H9 (cell line): Measurements from ENCODE around the gene SLC16A7. TPM values are rescaled to one million over a fixed set of nuclear protein-coding genes. Genes with fewer than 3 reads are reported as not detected.

Experiments used
- DNase-seq: peaks from one replicate; pipeline ENCODE4 v3.0.0-alpha.2; 2017
- H2AFZ ChIP-seq: one replicate; pipeline ENCODE4 v1.6.1; 2013; ENCODE audit warnings: mild to moderate bottlenecking, low read length, control low read depth, moderate library complexity
- H2AK5ac ChIP-seq: 2 replicates; pipeline ENCODE4 v1.6.1; 2013; ENCODE audit warnings: low read length, control low read depth, mixed read lengths; ENCODE audit not compliant: insufficient read length
- H2BK120ac ChIP-seq: one replicate; pipeline ENCODE4 v1.6.1; 2013; ENCODE audit warnings: low read depth, mild to moderate bottlenecking, low read length, control low read depth, inconsistent platforms; ENCODE audit not compliant: poor library complexity, severe bottlenecking
- H2BK12ac ChIP-seq: 2 replicates; pipeline ENCODE4 v1.6.1; 2013; ENCODE audit warnings: low read length, control low read depth, mixed read lengths, low read depth; ENCODE audit not compliant: insufficient read length
- H2BK15ac ChIP-seq: 2 replicates; pipeline ENCODE4 v1.6.1; 2013; ENCODE audit warnings: low read depth, low read length, control low read depth
- H2BK20ac ChIP-seq: one replicate; pipeline ENCODE4 v1.6.1; 2013; ENCODE audit warnings: low read depth, mild to moderate bottlenecking, low read length, control low read depth, inconsistent platforms; ENCODE audit not compliant: poor library complexity, severe bottlenecking
- H2BK5ac ChIP-seq: 2 replicates; pipeline ENCODE4 v1.6.1; 2013; ENCODE audit warnings: low read length, control low read depth, mixed read lengths; ENCODE audit not compliant: insufficient read length
- H3K14ac ChIP-seq: 2 replicates; pipeline ENCODE4 v1.6.1; 2013; ENCODE audit warnings: low read length, control low read depth; ENCODE audit not compliant: insufficient read depth
- H3K18ac ChIP-seq: 2 replicates; pipeline ENCODE4 v1.6.1; 2013; ENCODE audit warnings: low read depth, mild to moderate bottlenecking, mixed read lengths, low read length, control low read depth; ENCODE audit not compliant: insufficient read length
- H3K23ac ChIP-seq: 2 replicates; pipeline ENCODE4 v1.6.1; 2013; ENCODE audit warnings: low read length, control low read depth, mixed read lengths, low read depth; ENCODE audit not compliant: insufficient read length
- H3K23me2 ChIP-seq: 2 replicates; pipeline ENCODE4 v1.6.1; 2013; ENCODE audit warnings: low read depth, mild to moderate bottlenecking, mixed read lengths, low read length, control low read depth; ENCODE audit not compliant: insufficient read length, poor library complexity, severe bottlenecking
- H3K27ac ChIP-seq: 2 replicates; pipeline ENCODE4 v1.5.1; 2013; ENCODE audit warnings: low read length, control low read depth, mixed read lengths, low read depth; ENCODE audit not compliant: insufficient read length
- H3K27me3 ChIP-seq: 2 replicates; pipeline ENCODE4 v1.6.1; 2013; ENCODE audit warnings: low read length, control low read depth, inconsistent platforms; ENCODE audit not compliant: insufficient read depth
- H3K4ac ChIP-seq: 2 replicates; pipeline ENCODE4 v1.6.1; 2013; ENCODE audit warnings: low read depth, mild to moderate bottlenecking, control low read depth, inconsistent platforms, low read length, moderate library complexity
- H3K4me1 ChIP-seq: 2 replicates; pipeline ENCODE4 v1.6.1; 2013; ENCODE audit warnings: low read length, control low read depth, inconsistent platforms; ENCODE audit not compliant: insufficient read depth
- H3K4me2 ChIP-seq: 2 replicates; pipeline ENCODE4 v1.6.1; 2013; ENCODE audit warnings: low read length, control low read depth, mixed read lengths; ENCODE audit not compliant: insufficient read length, insufficient read depth
- H3K56ac ChIP-seq: 2 replicates; pipeline ENCODE4 v1.6.1; 2013; ENCODE audit warnings: low read depth, mild to moderate bottlenecking, mixed read lengths, low read length, control low read depth; ENCODE audit not compliant: insufficient read length
- H3K79me1 ChIP-seq: 2 replicates; pipeline ENCODE4 v1.6.1; 2013; ENCODE audit warnings: low read depth, mild to moderate bottlenecking, moderate library complexity, low read length, control low read depth, inconsistent platforms; ENCODE audit not compliant: insufficient read depth, poor library complexity, severe bottlenecking
- H3K79me2 ChIP-seq: 2 replicates; pipeline ENCODE4 v1.6.1; 2013; ENCODE audit warnings: low read length, control low read depth, inconsistent platforms; ENCODE audit not compliant: insufficient read depth
- H3K9ac ChIP-seq: 2 replicates; pipeline ENCODE4 v1.6.1; 2013; ENCODE audit warnings: low read length, control low read depth, mixed read lengths; ENCODE audit not compliant: insufficient read length; ENCODE audit errors: extremely low read depth
- H3K9me3 ChIP-seq: one replicate; pipeline ENCODE4 v1.6.1; 2013; ENCODE audit warnings: low read depth, low read length, inconsistent platforms; ENCODE audit not compliant: control insufficient read depth
- H3T11ph ChIP-seq: one replicate; pipeline ENCODE4 v1.6.1; 2013; ENCODE audit warnings: mild to moderate bottlenecking, low read length, control low read depth, inconsistent platforms
- H4K20me1 ChIP-seq: one replicate; pipeline ENCODE4 v1.6.1; 2013; ENCODE audit not compliant: control insufficient read depth, insufficient read length, insufficient read depth
- H4K5ac ChIP-seq: 2 replicates; pipeline ENCODE4 v1.6.1; 2013; ENCODE audit warnings: low read depth, mild to moderate bottlenecking, mixed read lengths, low read length, control low read depth; ENCODE audit not compliant: insufficient read length
- H4K8ac ChIP-seq: replicated peaks from 2 replicates; pipeline ENCODE4 v1.6.1; 2013; ENCODE audit warnings: low read length, control low read depth, mixed read lengths, low read depth; ENCODE audit not compliant: insufficient read length
- H4K91ac ChIP-seq: 2 replicates; pipeline ENCODE4 v1.6.1; 2013; ENCODE audit warnings: low read depth, mild to moderate bottlenecking, moderate library complexity, mixed read lengths, low read length, control low read depth; ENCODE audit not compliant: insufficient read length
- H3K27ac Mint-ChIP-seq, 3 experiments: 2 replicates in 2 of 3; 3 replicates in 1 of 3; pipeline ENCODE4 v1.8.0; 2020 to 2021; ENCODE audit warnings: mixed read lengths in 3 of 3, mild to moderate bottlenecking in 1 of 3, moderate library complexity in 1 of 3
- H3K27me3 Mint-ChIP-seq: 2 replicates; pipeline ENCODE4 v1.8.0; 2021; ENCODE audit warnings: low read depth, mild to moderate bottlenecking, moderate library complexity, mixed read lengths
- H3K36me3 Mint-ChIP-seq, 3 experiments: 2 replicates in 2 of 3; 3 replicates in 1 of 3; pipeline ENCODE4 v1.8.0; 2020 to 2021; ENCODE audit warnings: low read depth in 3 of 3, mixed read lengths in 3 of 3; ENCODE audit not compliant: insufficient read depth in 1 of 3
- H3K4me1 Mint-ChIP-seq, 2 experiments: 2 replicates each; pipeline ENCODE4 v1.8.0; 2020; ENCODE audit warnings: mixed read lengths in 2 of 2
- H3K4me3 Mint-ChIP-seq, 2 experiments: 2 replicates in 1 of 2; 3 replicates in 1 of 2; pipeline ENCODE4 v1.8.0; 2020 to 2021; ENCODE audit warnings: mild to moderate bottlenecking in 2 of 2, mixed read lengths in 2 of 2, moderate library complexity in 1 of 2
- H3K9me3 Mint-ChIP-seq, 2 experiments: 2 replicates in 1 of 2; 3 replicates in 1 of 2; pipeline ENCODE4 v1.8.0; 2020; ENCODE audit warnings: mild to moderate bottlenecking in 2 of 2, mixed read lengths in 2 of 2, moderate library complexity in 1 of 2
- CTCF ChIP-seq: fragments of 200-600 bp; sonication (generic); conservative IDR thresholded peaks from 3 replicates; pipeline ENCODE4 v1.8.0; 2021; ENCODE audit warnings: antibody characterized with exemption, mild to moderate bottlenecking
- WGBS: extraction: QIAGEN DNeasy Blood & Tissue Kit; methylation state at CpG from one replicate; pipeline ENCODE4 v1.1.7; 2013; ENCODE audit warnings: missing lambda C conversion rate, low lambda C conversion rate, mixed read lengths; ENCODE audit not compliant: insufficient read length; ENCODE audit errors: extremely low coverage; 5-methylcytosine and 5-hydroxymethylcytosine counted together
- total RNA-seq: library from RNA; stranded (reverse); gene quantifications from 2 replicates; pipeline ENCODE4 v1.2.1, GENCODE V29; 2021

The SLC16A7 gene
- total RNA-seq, 1 experiment from 2014 or later, result 2.2 TPM

- no peak overlapping the region for H2BK15ac ChIP-seq
- no peak overlapping the region for H3T11ph ChIP-seq
- Mint-ChIP-seq H3K4me1 (no peaks in the 10 kb centered on the region), H3K36me3 (no peaks in the 10 kb centered on the region), H3K4me3 (no peak overlapping the region), H3K27me3 (no peaks in the 10 kb centered on the region), H3K9me3 (no peaks in the 10 kb centered on the region), H3K27ac (no peak overlapping the region)
- H4K5ac ChIP-seq, result no peak overlapping the region
- DNase-seq, result no peak
- no peaks in the 10 kb centered on the region for H3K79me2 ChIP-seq
- H3K56ac ChIP-seq, result no peak overlapping the region
- H2AFZ ChIP-seq, result no peak overlapping the region
- H3K23me2 ChIP-seq, result no peaks in the 10 kb centered on the region
- no peak overlapping the region for H2BK5ac ChIP-seq
- H3K23ac ChIP-seq, result no peak overlapping the region
- H2BK20ac ChIP-seq, result no peak overlapping the region
- no peak overlapping the region for H3K9ac ChIP-seq
- no peak overlapping the region for H2BK12ac ChIP-seq
- no peak overlapping the region for H3K27ac ChIP-seq
- H3K18ac ChIP-seq, result no peak overlapping the region
- H3K4me1 ChIP-seq, result no peaks in the 10 kb centered on the region
- WGBS, result no CpG with 5 or more reads among the region's 2 CpGs
- no peaks in the 10 kb centered on the region for H3K9me3 ChIP-seq
- no peak overlapping the region for H4K8ac ChIP-seq
- no peak overlapping the region for H3K4ac ChIP-seq
- H3K79me1 ChIP-seq, result no peaks in the 10 kb centered on the region
- H3K4me2 ChIP-seq, result no peak overlapping the region
- H3K27me3 ChIP-seq, result no peaks in the 10 kb centered on the region
- no peak overlapping the region for H2AK5ac ChIP-seq
- no peak overlapping the region for H3K14ac ChIP-seq
- no peak for TF ChIP-seq CTCF
- no peak overlapping the region for H2BK120ac ChIP-seq
- H4K20me1 ChIP-seq, result no peaks in the 10 kb centered on the region
- no peak overlapping the region for H4K91ac ChIP-seq
Observed at GRCh38 chr12:59575826-59576225, 20.0 kb upstream of the SLC16A7 start.
